ENCODE measurements around the gene GPATCH8. TPM values are rescaled to one million over a fixed set of nuclear protein-coding genes. Genes with fewer than 3 reads are reported as not detected.

The GPATCH8 gene
- 25.1 TPM for total RNA-seq

GRCh38 chr17:44503147-44504029 lies at the start of gene GPATCH8:
TSS of gene GPATCH8 (minus strand) at chr17:44503406. CDS start at chr17:44503370, 36 bp downstream.
- Histone ChIP-seq H3K27ac (ENCODE audit: low read depth, low read length) (peak within 1 kb of the TSS; percentile 91), H3K9me3 (ENCODE audit: control insufficient read depth in 3 of 3, low read length in 3 of 3) (no peaks in the 10 kb centered on the region), H3K9ac (ENCODE audit: low read depth in 1 of 3, low read length in 3 of 3) (peak within 1 kb of the TSS; percentile 96 to 98 (median 98)), H3K4me3 (ENCODE audit: low read length in 3 of 3) (peak within 1 kb of the TSS; percentile 71 to 89 (median 85)), H3K4me1 (ENCODE audit: control insufficient read depth in 3 of 3, insufficient read depth in 3 of 3, low read length in 3 of 3) (peaks cover 19 to 34% (median 22%) of the 10 kb centered on the region in 3 donors), H3K36me3 (ENCODE audit: control insufficient read depth in 3 of 3, insufficient read depth in 3 of 3, low read length in 3 of 3) (no peaks in the 10 kb centered on the region), H3K27me3 (ENCODE audit: control insufficient read depth in 3 of 3, insufficient read depth in 3 of 3, low read length in 3 of 3) (no peaks in the 10 kb centered on the region)

DNA sequence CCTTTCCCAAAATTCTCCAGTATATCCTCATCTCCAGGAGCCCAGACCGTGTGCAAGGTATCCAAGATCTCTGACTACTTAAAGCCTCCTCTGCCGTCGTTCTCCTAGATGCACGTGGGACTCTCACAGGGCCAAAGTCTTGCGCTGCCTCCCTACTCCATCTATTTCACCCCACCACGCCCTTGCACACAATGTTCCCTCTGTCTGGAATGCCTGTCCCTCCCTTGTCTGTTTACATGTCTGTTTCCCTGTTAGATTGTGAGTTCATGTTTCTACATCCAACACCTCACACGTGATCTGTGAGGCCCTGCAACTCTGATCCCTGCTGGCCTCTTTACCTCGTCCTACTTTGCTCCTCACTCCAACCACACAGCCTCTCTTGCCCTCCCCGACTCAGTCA lies 49.2 kb upstream of the GPATCH8 start:
- no peak overlapping the region for H3K4me3 ChIP-seq (ENCODE audit: low read length in 3 of 3)
- no peak overlapping the region for H3K9ac ChIP-seq (ENCODE audit: low read depth in 1 of 3, low read length in 3 of 3)
- H3K27ac ChIP-seq (ENCODE audit: low read depth, low read length): no peak overlapping the region
- H3K9me3 ChIP-seq (ENCODE audit: control insufficient read depth in 3 of 3, low read length in 3 of 3): no peaks in the 10 kb centered on the region
- H3K27me3 ChIP-seq (ENCODE audit: control insufficient read depth in 3 of 3, insufficient read depth in 3 of 3, low read length in 3 of 3): peaks cover 3 to 16% (median 8%) of the 10 kb centered on the region in 3 donors
- H3K4me1 ChIP-seq (ENCODE audit: control insufficient read depth in 3 of 3, insufficient read depth in 3 of 3, low read length in 3 of 3): peaks cover 4 to 7% (median 7%) of the 10 kb centered on the region in 3 donors
- no peaks in the 10 kb centered on the region for H3K36me3 ChIP-seq (ENCODE audit: control insufficient read depth in 3 of 3, insufficient read depth in 3 of 3, low read length in 3 of 3)

DNA sequence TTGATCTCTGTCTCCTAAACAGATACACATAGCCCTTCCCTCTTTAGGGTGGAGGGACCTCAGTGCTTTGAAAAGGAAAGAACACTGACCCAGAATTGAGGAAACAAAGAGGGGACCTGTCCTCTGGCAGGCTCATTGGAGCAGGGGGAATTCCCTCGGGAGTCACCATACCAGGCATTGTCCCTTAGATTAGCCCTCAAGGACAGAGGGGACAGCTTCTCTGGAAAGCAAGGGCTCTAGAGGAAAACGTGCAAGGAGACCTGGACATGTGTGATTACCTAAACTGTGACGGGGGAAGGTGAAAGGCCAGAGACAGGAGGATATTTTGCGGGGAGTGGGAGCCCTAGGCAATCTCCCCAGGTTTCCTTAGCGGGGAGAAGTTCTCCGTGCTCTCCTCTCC lies 46.5 kb upstream of the GPATCH8 start:
- no peaks in the 10 kb centered on the region for H3K4me1 ChIP-seq (ENCODE audit: control insufficient read depth in 3 of 3, insufficient read depth in 3 of 3, low read length in 3 of 3)

DNA sequence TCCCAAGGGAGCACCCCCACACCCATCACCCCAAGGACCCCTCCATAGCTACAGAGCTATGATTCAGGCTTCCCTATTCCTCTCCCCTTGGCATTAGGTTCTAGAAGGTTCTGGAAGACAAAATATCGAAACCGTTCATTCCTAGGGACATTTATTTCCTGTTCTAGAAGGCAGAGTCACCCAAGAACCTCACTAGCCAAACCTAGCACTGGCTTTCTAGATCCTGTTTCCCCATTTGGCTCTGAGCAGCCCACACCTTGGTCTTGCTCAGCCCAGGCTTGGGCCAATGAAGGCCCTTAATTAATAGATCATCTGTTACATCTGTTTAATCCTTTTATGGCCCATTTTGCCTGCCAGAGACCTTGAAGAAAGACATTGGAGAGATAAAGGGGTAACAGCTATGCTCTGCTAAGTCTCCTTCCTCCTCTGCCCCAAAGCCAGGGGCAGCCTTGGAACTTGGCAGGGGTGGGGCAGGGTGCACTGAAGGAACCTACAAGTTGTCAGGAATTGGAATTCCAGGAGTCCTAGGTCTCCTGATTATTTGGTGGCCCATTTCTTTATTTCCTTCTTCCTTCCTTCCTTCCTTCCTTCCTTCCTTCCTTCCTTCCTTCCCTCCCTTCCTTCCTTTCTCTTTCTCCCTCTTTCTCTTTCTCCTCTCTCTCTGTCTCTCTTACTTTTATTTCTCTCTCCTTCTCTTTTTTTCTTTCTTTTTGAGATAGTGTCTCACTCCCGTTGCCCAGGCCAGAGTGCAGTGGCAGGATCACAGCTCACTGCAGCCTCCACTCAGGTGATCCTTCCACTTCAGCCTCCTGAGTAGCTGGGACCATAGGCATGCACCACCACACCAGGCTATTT lies 45.4 kb upstream of the GPATCH8 start:
- Histone ChIP-seq H3K4me1 (ENCODE audit: control insufficient read depth in 3 of 3, insufficient read depth in 3 of 3, low read length in 3 of 3) (no peaks in the 10 kb centered on the region), H3K27me3 (ENCODE audit: control insufficient read depth in 3 of 3, insufficient read depth in 3 of 3, low read length in 3 of 3) (peaks cover 8 to 16% (median 12%) of the 10 kb centered on the region in 3 donors), H3K4me3 (ENCODE audit: low read length in 3 of 3) (no peak overlapping the region), H3K9me3 (ENCODE audit: control insufficient read depth in 3 of 3, low read length in 3 of 3) (no peaks in the 10 kb centered on the region), H3K36me3 (ENCODE audit: control insufficient read depth in 3 of 3, insufficient read depth in 3 of 3, low read length in 3 of 3) (no peaks in the 10 kb centered on the region), H3K27ac (ENCODE audit: low read depth, low read length) (no peak overlapping the region), H3K9ac (ENCODE audit: low read depth in 1 of 3, low read length in 3 of 3) (no peak overlapping the region)

More for the DNA sequence above, 46.5 kb upstream of the GPATCH8 start:
- no peak overlapping the region for H3K27ac ChIP-seq (ENCODE audit: low read depth, low read length)
- H3K9ac ChIP-seq (ENCODE audit: low read depth in 1 of 3, low read length in 3 of 3): no peak overlapping the region
- H3K36me3 ChIP-seq (ENCODE audit: control insufficient read depth in 3 of 3, insufficient read depth in 3 of 3, low read length in 3 of 3): no peaks in the 10 kb centered on the region
- H3K9me3 ChIP-seq (ENCODE audit: control insufficient read depth in 3 of 3, low read length in 3 of 3): no peaks in the 10 kb centered on the region
- no peak overlapping the region for H3K4me3 ChIP-seq (ENCODE audit: low read length in 3 of 3)
- H3K27me3 ChIP-seq (ENCODE audit: control insufficient read depth in 3 of 3, insufficient read depth in 3 of 3, low read length in 3 of 3): peaks cover 3 to 9% (median 8%) of the 10 kb centered on the region in 3 donors

DNA sequence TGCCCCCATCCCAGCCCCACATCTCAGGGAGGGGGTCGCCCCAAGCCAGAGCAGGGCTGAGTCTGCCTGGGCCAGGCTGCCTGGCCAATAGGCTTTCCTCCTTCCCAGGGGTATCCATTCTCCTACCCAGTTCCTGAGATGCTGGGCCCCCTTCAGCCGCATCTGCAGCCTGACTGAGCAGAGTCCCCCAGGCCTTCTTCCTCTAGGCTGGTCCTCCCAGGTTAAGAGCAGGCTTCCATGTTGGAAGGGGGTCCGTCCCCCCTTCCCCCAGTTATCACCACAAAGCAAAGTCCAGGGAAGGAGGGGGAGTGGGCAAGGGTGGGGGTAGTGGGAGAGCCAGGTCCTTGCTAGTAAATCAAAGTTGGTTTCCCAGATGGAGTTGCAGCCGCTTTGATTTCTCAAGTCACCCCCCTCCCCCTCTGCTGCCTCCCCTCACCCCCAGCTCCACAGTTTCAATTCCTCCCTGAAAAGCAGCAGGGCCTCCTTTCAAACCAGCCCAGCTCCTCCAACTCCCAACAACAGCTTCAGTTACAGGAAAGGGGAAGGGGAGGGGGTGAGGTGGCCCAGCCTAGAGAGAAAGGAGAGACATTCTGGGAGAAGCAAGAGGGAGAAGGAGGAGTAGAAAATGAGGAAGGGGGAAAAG lies 44.5 kb upstream of the GPATCH8 start:
- H3K36me3 ChIP-seq (ENCODE audit: control insufficient read depth in 3 of 3, insufficient read depth in 3 of 3, low read length in 3 of 3): no peaks in the 10 kb centered on the region
- no peak overlapping the region for H3K9ac ChIP-seq (ENCODE audit: low read depth in 1 of 3, low read length in 3 of 3)
- H3K27me3 ChIP-seq (ENCODE audit: control insufficient read depth in 3 of 3, insufficient read depth in 3 of 3, low read length in 3 of 3): peaks cover 8 to 22% (median 12%) of the 10 kb centered on the region in 3 donors
- H3K9me3 ChIP-seq (ENCODE audit: control insufficient read depth in 3 of 3, low read length in 3 of 3): no peaks in the 10 kb centered on the region
- no peak overlapping the region for H3K4me3 ChIP-seq (ENCODE audit: low read length in 3 of 3)
- no peaks in the 10 kb centered on the region for H3K4me1 ChIP-seq (ENCODE audit: control insufficient read depth in 3 of 3, insufficient read depth in 3 of 3, low read length in 3 of 3)
- peak overlapping the region; percentile 44 for H3K27ac ChIP-seq (ENCODE audit: low read depth, low read length)

DNA sequence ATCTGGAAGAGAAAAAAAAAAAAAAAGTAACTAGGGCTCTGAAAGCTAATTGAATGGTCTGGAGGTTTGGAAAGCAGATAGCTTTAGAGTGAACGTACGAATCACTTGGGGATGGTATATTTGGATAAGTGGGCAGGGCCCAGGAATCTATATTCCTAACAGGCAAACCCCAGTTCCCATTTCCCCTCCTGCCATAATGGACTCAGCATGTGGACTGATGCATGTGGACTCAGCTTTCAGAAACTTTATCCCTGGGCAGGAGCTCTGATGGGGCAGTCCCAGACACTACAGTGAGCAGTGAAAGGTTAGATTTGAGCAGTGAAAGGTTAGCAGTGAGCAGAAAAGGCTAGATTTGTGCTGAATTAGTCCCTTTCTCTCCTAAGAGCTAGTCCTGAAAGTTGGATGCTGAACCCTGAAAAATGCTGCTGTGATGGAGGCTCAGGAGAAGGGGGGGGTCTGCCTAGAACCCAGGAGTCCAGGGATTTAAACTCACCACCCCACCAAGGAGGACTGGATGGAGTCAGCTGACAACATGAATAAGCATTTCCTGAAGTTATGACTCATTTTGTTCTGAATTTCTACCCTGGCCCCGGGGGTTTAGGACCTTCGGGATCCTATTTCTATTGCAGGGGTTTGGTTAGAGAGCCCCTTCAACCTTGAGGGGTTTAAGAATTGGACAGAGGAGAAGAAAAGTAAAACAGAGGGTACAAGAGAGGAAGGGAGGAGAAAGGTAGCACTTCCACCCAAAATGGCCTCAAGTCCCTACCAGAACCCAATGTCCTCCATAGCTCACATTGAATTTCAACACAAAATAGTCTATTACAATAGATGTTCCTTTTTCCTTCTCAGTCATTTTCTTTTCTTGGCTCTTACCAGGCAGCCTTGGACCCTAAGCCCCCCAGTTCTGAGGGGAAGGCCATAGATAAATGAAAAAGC lies 43.7 kb upstream of the GPATCH8 start:
- Histone ChIP-seq H3K4me3 (ENCODE audit: low read length in 3 of 3) (no peak overlapping the region), H3K27ac (ENCODE audit: low read depth, low read length) (peak overlapping the region; percentile 44), H3K36me3 (ENCODE audit: control insufficient read depth in 3 of 3, insufficient read depth in 3 of 3, low read length in 3 of 3) (no peaks in the 10 kb centered on the region), H3K27me3 (ENCODE audit: control insufficient read depth in 3 of 3, insufficient read depth in 3 of 3, low read length in 3 of 3) (peaks cover 11 to 26% (median 11%) of the 10 kb centered on the region in 3 donors), H3K9me3 (ENCODE audit: control insufficient read depth in 3 of 3, low read length in 3 of 3) (no peaks in the 10 kb centered on the region), H3K4me1 (ENCODE audit: control insufficient read depth in 3 of 3, insufficient read depth in 3 of 3, low read length in 3 of 3) (no peaks in the 10 kb centered on the region), H3K9ac (ENCODE audit: low read depth in 1 of 3, low read length in 3 of 3) (no peak overlapping the region)

GRCh38 chr17:44543905-44544523 lies 40.8 kb upstream of the GPATCH8 start:
- H3K36me3 ChIP-seq (ENCODE audit: control insufficient read depth in 3 of 3, insufficient read depth in 3 of 3, low read length in 3 of 3): no peaks in the 10 kb centered on the region
- peaks cover 14 to 45% (median 29%) of the 10 kb centered on the region in 3 donors for H3K27me3 ChIP-seq (ENCODE audit: control insufficient read depth in 3 of 3, insufficient read depth in 3 of 3, low read length in 3 of 3)
- H3K9ac ChIP-seq (ENCODE audit: low read depth in 1 of 3, low read length in 3 of 3): no peak overlapping the region
- H3K4me1 ChIP-seq (ENCODE audit: control insufficient read depth in 3 of 3, insufficient read depth in 3 of 3, low read length in 3 of 3): no peaks in the 10 kb centered on the region
- no peak overlapping the region for H3K27ac ChIP-seq (ENCODE audit: low read depth, low read length)
- H3K4me3 ChIP-seq (ENCODE audit: low read length in 3 of 3): no peak overlapping the region
- no peaks in the 10 kb centered on the region for H3K9me3 ChIP-seq (ENCODE audit: control insufficient read depth in 3 of 3, low read length in 3 of 3)

DNA sequence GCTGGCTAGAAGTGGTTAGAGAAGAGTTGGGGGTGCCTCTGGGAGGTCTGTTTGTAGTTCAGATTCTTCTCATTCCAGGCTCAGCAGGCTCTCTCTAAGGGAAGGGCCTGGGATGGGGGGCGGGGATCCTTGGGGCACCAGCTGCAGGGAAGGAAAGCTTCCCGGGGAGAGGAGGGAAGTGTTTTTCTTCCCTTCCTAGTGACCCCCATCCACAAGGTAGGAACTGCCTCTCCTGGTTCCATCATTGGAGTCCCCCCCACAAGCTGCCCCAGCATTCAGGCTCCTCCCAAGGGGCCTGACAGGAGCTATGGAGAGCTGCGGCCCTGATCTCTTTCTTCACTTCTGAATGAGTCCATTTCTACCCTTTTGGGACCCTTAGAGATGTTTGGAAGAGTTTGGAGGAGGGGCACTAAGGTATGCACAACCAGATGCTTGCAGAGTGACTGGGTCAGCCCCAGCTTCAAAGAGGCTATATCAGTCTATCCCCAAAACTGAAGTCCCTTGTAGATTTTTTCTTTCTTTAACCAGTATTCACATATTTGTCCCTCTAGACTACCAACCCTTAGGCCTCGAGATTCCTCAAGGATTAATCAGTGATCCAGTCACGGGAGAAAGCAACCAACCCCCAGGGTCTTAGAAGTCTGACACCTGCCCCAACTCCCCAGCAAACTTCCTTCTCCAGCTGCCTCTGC lies 40.2 kb upstream of the GPATCH8 start:
- Histone ChIP-seq H3K4me3 (ENCODE audit: low read length in 3 of 3) (no peak overlapping the region), H3K4me1 (ENCODE audit: control insufficient read depth in 3 of 3, insufficient read depth in 3 of 3, low read length in 3 of 3) (no peaks in the 10 kb centered on the region), H3K27me3 (ENCODE audit: control insufficient read depth in 3 of 3, insufficient read depth in 3 of 3, low read length in 3 of 3) (peaks cover 14 to 45% (median 31%) of the 10 kb centered on the region in 3 donors), H3K27ac (ENCODE audit: low read depth, low read length) (no peak overlapping the region), H3K9ac (ENCODE audit: low read depth in 1 of 3, low read length in 3 of 3) (no peak overlapping the region), H3K9me3 (ENCODE audit: control insufficient read depth in 3 of 3, low read length in 3 of 3) (no peaks in the 10 kb centered on the region), H3K36me3 (ENCODE audit: control insufficient read depth in 3 of 3, insufficient read depth in 3 of 3, low read length in 3 of 3) (no peaks in the 10 kb centered on the region)

Data from skeletal muscle tissue (tissue), 4 donors.